H1 (cell line): ENCODE results near the gene CIT. TPM values are rescaled to one million over a fixed set of nuclear protein-coding genes. Genes with fewer than 3 reads are reported as not detected.

ENCODE experiments used
- CTCF ChIA-PET: fragments of 300-600 bp; sonication (Branson Sonifier 250); formaldehyde crosslinking; loops from one replicate; lab custom pipeline; 2021; ENCODE audit not compliant: partially characterized antibody; lab: Charles Lee
- POLR2A ChIA-PET: fragments of 300-600 bp; sonication (Branson Sonifier 250); formaldehyde crosslinking; loops from one replicate; lab custom pipeline; 2021; ENCODE audit warnings: inconsistent platforms; ENCODE audit not compliant: partially characterized antibody; lab: Charles Lee
- DNase-seq, 2 experiments: peaks; one replicate each; pipeline versions ENCODE4 v3.0.0 to v3.0.0-alpha.2; 2010 to 2022; ENCODE audit warnings: low spot score in 2 of 2, low read depth in 1 of 2, mixed read lengths in 1 of 2
- FAIRE-seq: peaks from 2 replicates; lab custom pipeline; 2011; peaks lifted over from hg19 to GRCh38; lab: Jason Lieb, UNC
- H2AFZ ChIP-seq: 2 replicates; pipeline ENCODE4 v1.8.1; 2012; ENCODE audit warnings: low read length, inconsistent platforms
- H2AK5ac ChIP-seq: 2 replicates; pipeline ENCODE4 v1.6.1; 2013; ENCODE audit warnings: low read depth, low read length
- H2BK120ac ChIP-seq: replicated peaks from 2 replicates; pipeline ENCODE3; 2013; ENCODE audit warnings: low read depth, low read length, inconsistent platforms
- H2BK12ac ChIP-seq: 2 replicates; pipeline ENCODE4 v1.6.1; 2013; ENCODE audit warnings: low read depth, low read length
- H2BK15ac ChIP-seq: 2 replicates; pipeline ENCODE4 v1.6.1; 2013; ENCODE audit warnings: low read length
- H2BK20ac ChIP-seq: 2 replicates; pipeline ENCODE4 v1.6.1; 2013; ENCODE audit warnings: low read length
- H2BK5ac ChIP-seq: 2 replicates; pipeline ENCODE4 v1.6.1; 2013; ENCODE audit warnings: low read depth, low read length
- H3K14ac ChIP-seq: 2 replicates; pipeline ENCODE4 v1.6.1; 2013; ENCODE audit warnings: inconsistent platforms; ENCODE audit not compliant: insufficient read length
- H3K18ac ChIP-seq: 2 replicates; pipeline ENCODE4 v1.6.1; 2013; ENCODE audit warnings: low read length; ENCODE audit errors: extremely low read depth
- H3K23ac ChIP-seq: 2 replicates; pipeline ENCODE4 v1.6.1; 2013; ENCODE audit warnings: inconsistent platforms; ENCODE audit not compliant: insufficient read length
- H3K23me2 ChIP-seq: 2 replicates; pipeline ENCODE4 v1.6.1; 2013; ENCODE audit warnings: low read depth, low read length
- H3K27ac ChIP-seq: 2 replicates; pipeline ENCODE4 v1.6.1; 2011; ENCODE audit warnings: low read depth, low read length, inconsistent platforms
- H3K27me3 ChIP-seq, 4 experiments: replicated peaks in 1 of 4; 1 replicate in 1 of 4; 2 replicates in 3 of 4; pipeline versions ENCODE4 v1.6.1 to v1.8.1; 2011 to 2013; ENCODE audit warnings: low read length in 3 of 4, mild to moderate bottlenecking in 3 of 4, inconsistent platforms in 2 of 4, mixed read lengths in 2 of 4, moderate library complexity in 1 of 4; ENCODE audit not compliant: control insufficient read depth in 3 of 4, insufficient read depth in 3 of 4; ENCODE audit errors: extremely low read depth in 1 of 4
- H3K36me3 ChIP-seq, 4 experiments: 2 replicates each; pipeline versions ENCODE4 v1.6.1 to v1.8.1; 2011 to 2013; ENCODE audit warnings: mild to moderate bottlenecking in 4 of 4, low read length in 3 of 4, moderate library complexity in 2 of 4, control low read depth in 1 of 4, inconsistent platforms in 1 of 4; ENCODE audit not compliant: insufficient read depth in 4 of 4, control insufficient read depth in 2 of 4
- H3K4ac ChIP-seq: replicated peaks from 2 replicates; pipeline ENCODE3; 2013; ENCODE audit warnings: low read length, low read depth, mixed read lengths, inconsistent platforms; ENCODE audit not compliant: insufficient read length
- H3K4me1 ChIP-seq, 4 experiments: replicated peaks in 1 of 4; 1 replicate in 1 of 4; 2 replicates in 3 of 4; pipeline versions ENCODE4 v1.6.1 to v1.8.1; 2011 to 2013; ENCODE audit warnings: low read length in 3 of 4, inconsistent platforms in 2 of 4, mixed read lengths in 1 of 4; ENCODE audit not compliant: insufficient read depth in 4 of 4, control insufficient read depth in 3 of 4
- H3K4me2 ChIP-seq, 2 experiments: 2 replicates each; pipeline versions ENCODE4 v1.6.1 to v1.8.1; 2011 to 2013; ENCODE audit warnings: low read depth in 2 of 2, low read length in 2 of 2, control low read depth in 1 of 2, inconsistent platforms in 1 of 2, mild to moderate bottlenecking in 1 of 2; ENCODE audit not compliant: insufficient read depth in 1 of 2
- H3K4me3 ChIP-seq, 4 experiments: fragments of 200-600, 300-600 bp in 1 of 4; sonication (generic), shearing (Covaris generic), sonication (Bioruptor Twin) in 1 of 4; 2 replicates each; pipeline versions ENCODE4 v1.5.1 to v1.8.1; 2011 to 2016; ENCODE audit warnings: low read length in 4 of 4, low read depth in 3 of 4, control low read depth in 2 of 4, inconsistent platforms in 2 of 4, mild to moderate bottlenecking in 2 of 4, mixed read lengths in 1 of 4, moderate library complexity in 1 of 4; ENCODE audit not compliant: insufficient read depth in 2 of 4; ENCODE audit errors: extremely low read depth in 1 of 4
- H3K56ac ChIP-seq: replicated peaks from 2 replicates; pipeline ENCODE3; 2013; ENCODE audit warnings: low read depth, mild to moderate bottlenecking, mixed read lengths, low read length, inconsistent platforms; ENCODE audit not compliant: insufficient read length
- H3K79me1 ChIP-seq: 2 replicates; pipeline ENCODE4 v1.6.1; 2013; ENCODE audit warnings: low read depth, low read length, control low read depth
- H3K79me2 ChIP-seq, 2 experiments: 2 replicates each; pipeline versions ENCODE4 v1.6.1 to v1.8.1; 2012 to 2013; ENCODE audit warnings: low read length in 2 of 2, mild to moderate bottlenecking in 2 of 2, inconsistent platforms in 1 of 2; ENCODE audit not compliant: insufficient read depth in 2 of 2, control insufficient read depth in 1 of 2
- H3K9ac ChIP-seq, 4 experiments: replicated peaks in 1 of 4; 1 replicate in 1 of 4; 2 replicates in 3 of 4; pipeline versions ENCODE4 v1.6.1 to v1.8.1; 2011 to 2013; ENCODE audit warnings: low read depth in 3 of 4, low read length in 3 of 4, control low read depth in 2 of 4, mild to moderate bottlenecking in 2 of 4, moderate library complexity in 2 of 4, inconsistent platforms in 1 of 4; ENCODE audit errors: extremely low read depth in 1 of 4
- H3K9me3 ChIP-seq, 2 experiments: 2 replicates each; pipeline versions ENCODE4 v1.6.1 to v1.8.1; 2012 to 2013; ENCODE audit warnings: mild to moderate bottlenecking in 2 of 2, moderate library complexity in 2 of 2, control low read depth in 1 of 2, inconsistent platforms in 1 of 2, low read depth in 1 of 2, low read length in 1 of 2, mixed read lengths in 1 of 2; ENCODE audit not compliant: insufficient read depth in 2 of 2
- H4K20me1 ChIP-seq, 2 experiments: replicated peaks in 1 of 2; 2 replicates each; pipeline versions ENCODE3 to v1.8.1; 2011 to 2013; ENCODE audit warnings: inconsistent platforms in 2 of 2, low read length in 2 of 2, mild to moderate bottlenecking in 1 of 2; ENCODE audit not compliant: insufficient read depth in 2 of 2, control insufficient read depth in 1 of 2
- H4K5ac ChIP-seq: 2 replicates; pipeline ENCODE4 v1.6.1; 2013; ENCODE audit warnings: low read length, low read depth, mixed read lengths, inconsistent platforms; ENCODE audit not compliant: insufficient read length
- H4K8ac ChIP-seq: 2 replicates; pipeline ENCODE4 v1.8.0; 2013; ENCODE audit warnings: mild to moderate bottlenecking, moderate library complexity, low read length, inconsistent platforms; ENCODE audit not compliant: insufficient read depth; ENCODE audit errors: extremely low read depth
- H4K91ac ChIP-seq: replicated peaks from 2 replicates; pipeline ENCODE3; 2013; ENCODE audit warnings: low read length, mixed read lengths, inconsistent platforms; ENCODE audit not compliant: insufficient read length
- ATF3 ChIP-seq: IDR thresholded peaks from 2 replicates; pipeline ENCODE4 v1.6.1; 2011; ENCODE audit warnings: low read depth, mild to moderate bottlenecking, low read length; ENCODE audit not compliant: insufficient read depth
- BCL11A ChIP-seq, 2 experiments: IDR thresholded peaks; one replicate each; pipeline ENCODE4 v1.6.1; 2011; ENCODE audit warnings: low read depth in 2 of 2, low read length in 2 of 2, mild to moderate bottlenecking in 2 of 2
- CEBPB ChIP-seq: IDR thresholded peaks from 2 replicates; pipeline ENCODE4 v1.6.1; 2012; ENCODE audit warnings: low read depth, low read length
- EGR1 ChIP-seq: IDR thresholded peaks from 2 replicates; pipeline ENCODE4 v1.6.1; 2011; ENCODE audit warnings: low read depth, low read length, borderline replicate concordance
- FOSL1 ChIP-seq: IDR thresholded peaks from 2 replicates; pipeline ENCODE4 v1.6.1; 2011; ENCODE audit warnings: mild to moderate bottlenecking, low read depth, low read length, moderate library complexity; ENCODE audit not compliant: insufficient read depth
- JUND ChIP-seq: IDR thresholded peaks from 2 replicates; pipeline ENCODE4 v1.6.1; 2011; ENCODE audit warnings: mild to moderate bottlenecking, improper control_type of control experiment, low read length
- MAFK ChIP-seq: IDR thresholded peaks from 2 replicates; pipeline ENCODE4 v1.6.1; 2012; ENCODE audit warnings: low read depth, mild to moderate bottlenecking, improper control_type of control experiment, low read length
- PHF8 ChIP-seq: fragments of 200-600 bp; sonication (generic); conservative IDR thresholded peaks from 2 replicates; pipeline ENCODE4 v1.7.1; 2012; ENCODE audit warnings: low read depth, mild to moderate bottlenecking, inconsistent platforms, low read length, moderate library complexity
- POLR2AphosphoS5 ChIP-seq: IDR thresholded peaks from 2 replicates; pipeline ENCODE4 v1.6.1; 2011; ENCODE audit warnings: low read depth, low read length
- RFX5 ChIP-seq: IDR thresholded peaks from 2 replicates; pipeline ENCODE4 v1.6.1; 2011; ENCODE audit warnings: low read depth, low read length, improper control_type of control experiment, borderline replicate concordance
- SAP30 ChIP-seq: fragments of 300-600 bp; sonication (generic); IDR thresholded peaks from 2 replicates; pipeline ENCODE4 v1.7.1; 2012; ENCODE audit warnings: low read length, moderate library complexity, mild to moderate bottlenecking, inconsistent platforms; ENCODE audit not compliant: insufficient read depth, insufficient replicate concordance
- SUZ12 ChIP-seq: fragments of 200-600 bp; sonication (generic); IDR thresholded peaks from 2 replicates; pipeline ENCODE4 v1.6.1; 2012; ENCODE audit warnings: mild to moderate bottlenecking, inconsistent platforms, low read length, moderate library complexity, mixed read lengths
- TCF12 ChIP-seq: IDR thresholded peaks from 2 replicates; pipeline ENCODE4 v1.6.1; 2011; ENCODE audit warnings: low read depth, mild to moderate bottlenecking, low read length
- ZNF274 ChIP-seq: IDR thresholded peaks from 2 replicates; pipeline ENCODE4 v1.7.0; 2012; ENCODE audit warnings: low read length, borderline replicate concordance; ENCODE audit errors: extremely low read depth
- WGBS, 2 experiments: shearing (Covaris generic) in 1 of 2; methylation state at CpG; one replicate each; pipeline versions ENCODE4 v1.1.6 to v1.1.7; 2013 to 2015; ENCODE audit warnings: low lambda C conversion rate in 2 of 2, mixed read lengths in 2 of 2, inconsistent platforms in 1 of 2, low coverage in 1 of 2, missing lambda C conversion rate in 1 of 2; ENCODE audit not compliant: insufficient replicate concordance in 2 of 2, insufficient coverage in 1 of 2, insufficient read length in 1 of 2; ENCODE audit errors: extremely low coverage in 1 of 2, missing lambda C conversion rate in 1 of 2; 5-methylcytosine and 5-hydroxymethylcytosine counted together
- polyA plus RNA-seq, 7 experiments: library from polyadenylated mRNA; depleted of rRNA in 3 of 7; stranded (reverse) in 5 of 7; unstranded in 2 of 7; fragments of >200 nt in 5 of 7; fragments of 200-250 nt in 2 of 7; gene quantifications; 1 replicate in 5 of 7; 2 replicates in 1 of 7; 4 replicates in 1 of 7; pipeline versions ENCODE4 v1.2.1 to v1.2.3, GENCODE V29; 2011 to 2013; ENCODE audit warnings: missing spikeins in 2 of 7, mixed read lengths in 2 of 7
- total RNA-seq: library from RNA; stranded (reverse); fragmentation: NEBNext Ultra II Directional; extraction: Animal tissue kit (Norgen Biotek cat#: 25700); gene quantifications from 2 replicates; pipeline ENCODE4 v1.2.1, GENCODE V29; 2021

The CIT gene
- total and polyA plus RNA-seq, 2 of the 8 experiments (the other 6 are each of a cell fraction or from before 2014, with no cell fraction given), result 17.1 to 60.9 TPM

- Histone ChIP-seq H3K4me2 (no peak overlapping the region), H3K23ac (no peak overlapping the region), H4K20me1 (no peaks in the 10 kb centered on the region), H2BK5ac (no peak overlapping the region), H2AK5ac (no peak overlapping the region), H2BK15ac (no peak overlapping the region), H2AFZ (no peak overlapping the region), H3K18ac (no peak overlapping the region), H3K14ac (no peak overlapping the region), H3K36me3 (peaks cover 6 to 39% (median 19%) of the 10 kb centered on the region in 4 experiments; a peak in 6 of 8 replicates), H3K56ac (no peak overlapping the region), H2BK12ac (no peak overlapping the region), H2BK20ac (no peak overlapping the region), H3K4me1 (no peaks in the 10 kb centered on the region), H4K91ac (no peak overlapping the region), H3K4me3 (no peak overlapping the region), H3K9me3 (no peaks in the 10 kb centered on the region), H2BK120ac (no peak overlapping the region), H3K23me2 (no peaks in the 10 kb centered on the region), H3K9ac (no peak overlapping the region), H3K79me2 (no peaks in the 10 kb centered on the region; a peak in 1 of 4 replicates), H3K27ac (no peak overlapping the region), H3K4ac (no peak overlapping the region), H4K5ac (no peak overlapping the region), H3K79me1 (peaks cover 4% of the 10 kb centered on the region), H4K8ac (no peak overlapping the region), H3K27me3 (no peaks in the 10 kb centered on the region)
- FAIRE-seq (no peak), DNase-seq (no peak)
- ChIA-PET CTCF (interaction anchor here (0.6 kb wide), 1 partner anchor 77 kb away, joined by 3 read pairs; no protein-coding TSS in a partner anchor), POLR2A (interaction anchor here (0.7 to 0.9 kb wide), 2 partner anchors 26 to 69 kb away, joined by 3 read pairs; no protein-coding TSS in a partner anchor)
- 88% methylated on average over 8 of the region's 8 CpGs; no CpG with 5 or more reads in 1 of the 2 experiments for WGBS, 2 experiments
- TF ChIP-seq POLR2AphosphoS5, result no peak
- no peak for TF ChIP-seq TCF12
- TF ChIP-seq RFX5, result no peak
- TF ChIP-seq CEBPB, result no peak
- TF ChIP-seq SAP30, result no peak
- no peak for TF ChIP-seq MAFK
- no peak for TF ChIP-seq ZNF274
- no peak for TF ChIP-seq SUZ12
- no peak for TF ChIP-seq ATF3
- no peak for TF ChIP-seq JUND
- no peak for TF ChIP-seq EGR1
- no peak for TF ChIP-seq BCL11A (IDR thresholded peaks at IDR 0.05; ENCODE audit: low read depth in 2 of 2, low read length in 2 of 2)
- no peak for TF ChIP-seq PHF8
- no peak for TF ChIP-seq FOSL1
These were observed 20.0 kb downstream of the CIT start for GRCh38 chr12:119857041-119857591.
